NCI-H2227 (cell line): Measurements from ENCODE around the gene FOXR1.
"Not testable (repeated sequence)": the region's sequence is repeated elsewhere in the genome, so short reads cannot be mapped to it uniquely, and the experiment has no call there.

Experiments used
- DNase-seq: peaks from one replicate; lab custom pipeline; 2025; ENCODE audit not compliant: unreplicated experiment; lab: John Stamatoyannopoulos, UW

FOXR1 gene

GRCh38 chr11:118947091-118947490, 24.5 kb upstream of the FOXR1 start:
- no peak for DNase-seq

- no peak for DNase-seq
These were observed 23.6 kb upstream of the FOXR1 start for GRCh38 chr11:118948000-118948399.

- peak; percentile 96 for DNase-seq
These were observed 18.3 kb upstream of the FOXR1 start for GRCh38 chr11:118953265-118953664.

GRCh38 chr11:118953976-118954375, 17.6 kb upstream of the FOXR1 start:
- peak; percentile 5 for DNase-seq

- DNase-seq, result peak; percentile 85
These were observed 15.3 kb upstream of the FOXR1 start, which contains the start of gene UPK2 for GRCh38 chr11:118956094-118956846. Gene UPK2, plus strand, starts transcription at chr11:118956298. Its CDS starts 53 bp downstream, at chr11:118956351.

GRCh38 chr11:118956847-118957469, 14.6 kb upstream of the FOXR1 start:
- no peak for DNase-seq

GRCh38 chr11:118957549-118957948, 14.0 kb upstream of the FOXR1 start:
- no peak for DNase-seq

GRCh38 chr11:118957968-118958367, 13.6 kb upstream of the FOXR1 start:
- no peak for DNase-seq

DNA sequence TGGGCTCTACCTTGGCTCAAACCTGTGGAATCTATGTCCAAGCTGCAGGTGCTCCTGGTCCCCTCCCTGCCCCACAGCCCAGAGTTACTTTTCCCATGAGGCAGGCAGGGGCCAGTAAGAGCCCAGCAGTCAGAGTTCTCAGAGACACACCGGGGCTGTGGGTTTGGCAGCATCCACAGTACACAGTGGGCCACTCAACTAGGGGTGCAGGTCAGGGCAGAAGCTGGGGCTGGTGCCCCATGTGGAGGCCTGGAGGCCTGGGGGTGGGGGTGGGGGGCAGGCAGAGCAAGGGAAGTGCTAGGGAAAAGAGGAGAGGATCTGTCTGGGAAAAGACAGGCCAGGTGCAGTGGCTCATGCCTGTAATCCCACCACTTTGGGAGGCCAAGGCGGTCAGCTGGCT, 13.0 kb upstream of the FOXR1 start:
- no peak for DNase-seq

DNA sequence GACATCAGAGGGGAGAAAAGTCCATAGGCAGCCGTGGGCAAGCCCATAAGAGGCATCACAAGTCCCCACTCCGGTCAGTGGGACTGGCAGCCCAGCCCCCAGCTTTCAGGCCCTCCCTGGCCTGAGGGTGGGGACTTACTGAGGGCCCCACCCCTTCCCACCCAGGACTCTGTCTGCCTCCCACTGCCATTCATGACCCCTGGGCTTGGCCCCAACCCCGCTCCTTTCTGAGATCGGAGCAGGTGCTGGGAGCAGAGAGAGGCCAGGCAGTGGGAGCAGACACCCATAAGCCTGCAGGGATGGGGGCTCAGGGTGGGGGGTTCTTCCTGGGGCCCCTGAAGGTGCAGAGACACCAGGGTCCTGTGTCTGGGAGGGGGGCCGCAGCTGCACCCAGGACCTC, 10.4 kb upstream of the FOXR1 start:
- DNase-seq, result no peak

DNA sequence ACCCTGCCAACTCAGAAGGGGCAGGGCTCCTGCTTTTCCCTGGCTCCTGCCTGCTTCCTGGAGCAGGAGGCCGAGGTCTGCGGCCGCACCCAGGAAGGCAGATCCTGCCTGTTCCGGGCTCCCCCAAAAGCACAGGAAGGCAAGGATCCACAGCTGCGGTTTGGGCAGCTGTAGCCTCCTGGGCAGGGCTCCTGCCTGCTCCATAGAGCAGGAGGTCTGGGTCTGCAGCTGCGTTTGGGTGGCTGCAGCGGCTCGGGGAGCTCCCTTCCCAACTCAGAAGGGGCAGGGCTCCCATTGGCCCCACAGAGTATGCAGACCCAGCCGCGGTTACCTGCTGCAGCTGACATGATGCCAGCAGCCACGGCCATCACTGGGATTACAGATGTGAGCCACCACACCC, 10.0 kb upstream of the FOXR1 start:
- DNase-seq, result no peak

DNA sequence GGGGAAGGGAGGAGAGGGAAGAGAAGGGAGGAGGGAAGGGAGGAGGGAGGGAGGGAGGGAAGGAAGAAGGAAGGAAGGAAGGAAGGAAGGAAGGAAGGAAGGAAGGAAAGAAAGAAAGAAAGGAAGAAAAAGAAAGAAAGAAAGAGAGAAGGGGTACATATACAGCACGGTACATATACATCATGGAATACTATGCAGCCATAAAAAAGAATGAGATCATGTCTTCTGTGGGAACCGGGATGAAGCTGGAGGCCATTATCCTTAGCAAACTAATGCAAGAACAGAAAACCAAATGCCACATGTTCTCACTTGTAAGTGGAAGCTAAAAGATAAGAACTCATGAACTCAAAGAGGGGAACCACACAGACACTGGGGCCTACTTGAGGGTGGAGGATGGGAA, 2.1 kb upstream of the FOXR1 start:
- DNase-seq, result not testable (repeated sequence)

GRCh38 chr11:118973985-118974384, 2.4 kb downstream of the FOXR1 start:
- DNase-seq, result no peak

DNA sequence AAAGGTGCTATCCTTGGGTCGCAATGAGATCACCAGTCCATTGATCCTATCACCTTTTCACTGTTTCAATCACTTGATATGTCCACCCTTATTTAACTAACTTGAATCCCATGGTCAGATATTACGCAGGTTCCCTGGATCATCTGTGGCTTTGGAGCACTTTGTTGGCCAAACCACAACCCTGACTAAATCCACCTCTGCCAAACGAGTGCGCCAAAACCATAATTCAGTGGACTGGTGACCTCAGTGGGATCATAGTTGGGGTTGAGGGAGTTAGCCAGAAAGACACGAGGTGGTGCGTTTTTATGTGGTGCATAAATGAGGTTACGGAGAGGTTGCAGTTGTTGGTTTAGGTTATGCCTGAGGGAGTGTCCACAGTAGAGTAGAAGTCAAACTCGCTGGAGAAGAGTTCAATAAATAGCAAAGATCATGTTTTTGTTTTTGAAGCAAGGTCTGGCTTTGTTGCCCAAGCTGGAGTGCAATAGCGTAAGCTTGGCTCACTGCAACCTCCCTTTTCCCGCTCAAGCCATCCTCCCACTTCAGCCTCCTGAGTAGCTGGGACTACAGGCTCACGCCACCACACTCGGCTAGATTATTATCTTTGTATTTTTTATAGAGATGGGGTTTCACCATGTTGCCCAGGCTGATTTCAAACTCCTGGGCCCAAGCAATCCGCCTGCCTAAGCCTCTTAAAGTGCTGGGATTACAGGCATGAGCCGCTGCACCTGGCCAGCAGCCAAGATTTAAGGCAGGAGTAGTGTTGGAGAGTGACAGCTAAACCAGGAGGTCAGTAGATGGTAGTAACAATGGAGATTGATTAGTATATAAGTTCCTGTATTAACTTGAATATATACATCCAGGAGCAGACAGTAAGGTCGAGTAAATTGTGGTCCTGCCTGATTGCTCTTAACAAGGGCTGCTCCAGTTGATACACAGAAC, 4.5 kb downstream of the FOXR1 start:
- peak; percentile 57 for DNase-seq

GRCh38 chr11:118979434-118979833, 7.9 kb downstream of the FOXR1 start:
- DNase-seq, result peak; percentile 44

GRCh38 chr11:118980191-118980881, 8.8 kb downstream of the FOXR1 start:
- no peak for DNase-seq

- DNase-seq, result not testable (repeated sequence)
These were observed 12.8 kb downstream of the FOXR1 start for GRCh38 chr11:118984337-118984736.

- DNase-seq, result no peak
These were observed 13.3 kb downstream of the FOXR1 start for GRCh38 chr11:118984825-118985224.

DNA sequence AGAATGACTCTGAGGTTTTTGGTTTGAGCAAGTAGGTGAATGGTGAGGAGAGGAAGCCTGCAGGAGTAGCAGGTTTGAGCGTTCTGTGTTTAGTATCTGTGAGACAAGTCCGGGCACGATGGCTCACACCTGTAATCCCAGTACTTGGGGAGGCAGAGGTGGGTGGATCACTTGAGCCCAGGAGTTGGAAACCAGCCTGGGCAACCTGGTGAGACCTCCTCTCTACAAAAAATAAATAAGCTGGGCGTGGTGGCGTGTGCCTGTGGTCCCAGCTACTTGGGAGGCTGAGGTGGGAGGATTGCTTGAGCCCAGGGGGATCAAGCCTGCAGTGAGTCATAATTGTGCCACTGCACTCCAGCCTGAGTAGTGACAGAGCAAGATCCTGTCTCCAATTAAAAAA, 16.7 kb downstream of the FOXR1 start:
- no peak for DNase-seq

- DNase-seq, result not testable (repeated sequence)
These were observed 20.0 kb downstream of the FOXR1 start for GRCh38 chr11:118991486-118992038.
